OCI-LY1 (cell line): ENCODE measurements around the gene KIAA1614.

Experiments used
- CTCF ChIP-seq: fragments of 200-600 bp; sonication (generic), shearing (Covaris generic); IDR thresholded peaks from 2 replicates; pipeline ENCODE4 v1.5.1; 2017; ENCODE audit warnings: mild to moderate bottlenecking, antibody characterized with exemption, low read length, moderate library complexity, mixed read lengths
- EZH2 ChIP-seq: fragments of 200-600 bp; sonication (generic), shearing (Covaris generic); IDR thresholded peaks from 2 replicates; pipeline ENCODE4 v1.8.0; 2017; ENCODE audit warnings: borderline replicate concordance, mixed run types, mild to moderate bottlenecking, antibody characterized with exemption, low read length, moderate library complexity, mixed read lengths

GRCh38 chr1:180964595-180964994 is 51.9 kb downstream of the KIAA1614 start:
- TF ChIP-seq CTCF (no peak), EZH2 (no peak)
